Keratinocyte (primary cell): ENCODE results near the gene SMARCD3.

Source experiments
- EZH2 ChIP-seq: IDR thresholded peaks from one replicate; pipeline ENCODE4 v1.6.1; 2012; ENCODE audit warnings: inconsistent platforms, mild to moderate bottlenecking, low read length, moderate library complexity
- TF ChIP-seq, protein P1 (sequence below), 3 experiments: IDR thresholded peaks in 1 of 3; conservative IDR thresholded peaks in 1 of 3; optimal IDR thresholded peaks in 1 of 3; 2 replicates in 2 of 3; 3 replicates in 1 of 3; pipeline versions ENCODE3 to v1.5.1; 2011; ENCODE audit warnings: low read length in 3 of 3, mild to moderate bottlenecking in 3 of 3, moderate library complexity in 2 of 3, control low read depth in 1 of 3, inconsistent platforms in 1 of 3; ENCODE audit not compliant: insufficient read depth in 2 of 3; ENCODE audit errors: extremely low read depth in 1 of 3

DNA sequence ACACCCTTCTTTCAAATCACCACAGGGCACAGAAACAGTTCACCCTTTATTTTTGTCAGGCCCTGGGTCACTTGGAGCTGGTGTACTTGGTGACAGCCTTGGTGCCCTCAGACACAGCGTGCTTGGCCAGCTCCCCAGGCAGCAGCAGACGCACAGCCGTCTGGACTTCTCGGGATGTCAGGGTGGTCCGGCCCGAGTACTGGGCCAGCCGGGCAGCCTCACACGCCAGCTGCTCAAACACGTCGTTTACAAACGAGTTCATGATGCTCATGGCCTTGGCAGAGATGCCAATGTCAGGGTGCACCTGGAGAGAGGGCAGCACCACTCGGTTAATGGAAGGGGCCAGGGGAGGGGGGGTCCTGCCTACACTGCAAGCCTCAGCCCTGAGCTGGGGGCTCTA lies 40.7 kb downstream of the SMARCD3 start:
- TF ChIP-seq, protein P1, sequence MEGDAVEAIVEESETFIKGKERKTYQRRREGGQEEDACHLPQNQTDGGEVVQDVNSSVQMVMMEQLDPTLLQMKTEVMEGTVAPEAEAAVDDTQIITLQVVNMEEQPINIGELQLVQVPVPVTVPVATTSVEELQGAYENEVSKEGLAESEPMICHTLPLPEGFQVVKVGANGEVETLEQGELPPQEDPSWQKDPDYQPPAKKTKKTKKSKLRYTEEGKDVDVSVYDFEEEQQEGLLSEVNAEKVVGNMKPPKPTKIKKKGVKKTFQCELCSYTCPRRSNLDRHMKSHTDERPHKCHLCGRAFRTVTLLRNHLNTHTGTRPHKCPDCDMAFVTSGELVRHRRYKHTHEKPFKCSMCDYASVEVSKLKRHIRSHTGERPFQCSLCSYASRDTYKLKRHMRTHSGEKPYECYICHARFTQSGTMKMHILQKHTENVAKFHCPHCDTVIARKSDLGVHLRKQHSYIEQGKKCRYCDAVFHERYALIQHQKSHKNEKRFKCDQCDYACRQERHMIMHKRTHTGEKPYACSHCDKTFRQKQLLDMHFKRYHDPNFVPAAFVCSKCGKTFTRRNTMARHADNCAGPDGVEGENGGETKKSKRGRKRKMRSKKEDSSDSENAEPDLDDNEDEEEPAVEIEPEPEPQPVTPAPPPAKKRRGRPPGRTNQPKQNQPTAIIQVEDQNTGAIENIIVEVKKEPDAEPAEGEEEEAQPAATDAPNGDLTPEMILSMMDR (optimal IDR thresholded peaks at IDR 0.05 in 1 of 3, IDR thresholded peaks at IDR 0.05 in 1 of 3, conservative IDR thresholded peaks at IDR 0.05 in 1 of 3; ENCODE audit: extremely low read depth in 1 of 3, insufficient read depth in 2 of 3, low read length in 3 of 3): no peak
- TF ChIP-seq EZH2: no peak
